ENCODE measurements around the gene GTF2B.

- TF ChIP-seq, protein P1, sequence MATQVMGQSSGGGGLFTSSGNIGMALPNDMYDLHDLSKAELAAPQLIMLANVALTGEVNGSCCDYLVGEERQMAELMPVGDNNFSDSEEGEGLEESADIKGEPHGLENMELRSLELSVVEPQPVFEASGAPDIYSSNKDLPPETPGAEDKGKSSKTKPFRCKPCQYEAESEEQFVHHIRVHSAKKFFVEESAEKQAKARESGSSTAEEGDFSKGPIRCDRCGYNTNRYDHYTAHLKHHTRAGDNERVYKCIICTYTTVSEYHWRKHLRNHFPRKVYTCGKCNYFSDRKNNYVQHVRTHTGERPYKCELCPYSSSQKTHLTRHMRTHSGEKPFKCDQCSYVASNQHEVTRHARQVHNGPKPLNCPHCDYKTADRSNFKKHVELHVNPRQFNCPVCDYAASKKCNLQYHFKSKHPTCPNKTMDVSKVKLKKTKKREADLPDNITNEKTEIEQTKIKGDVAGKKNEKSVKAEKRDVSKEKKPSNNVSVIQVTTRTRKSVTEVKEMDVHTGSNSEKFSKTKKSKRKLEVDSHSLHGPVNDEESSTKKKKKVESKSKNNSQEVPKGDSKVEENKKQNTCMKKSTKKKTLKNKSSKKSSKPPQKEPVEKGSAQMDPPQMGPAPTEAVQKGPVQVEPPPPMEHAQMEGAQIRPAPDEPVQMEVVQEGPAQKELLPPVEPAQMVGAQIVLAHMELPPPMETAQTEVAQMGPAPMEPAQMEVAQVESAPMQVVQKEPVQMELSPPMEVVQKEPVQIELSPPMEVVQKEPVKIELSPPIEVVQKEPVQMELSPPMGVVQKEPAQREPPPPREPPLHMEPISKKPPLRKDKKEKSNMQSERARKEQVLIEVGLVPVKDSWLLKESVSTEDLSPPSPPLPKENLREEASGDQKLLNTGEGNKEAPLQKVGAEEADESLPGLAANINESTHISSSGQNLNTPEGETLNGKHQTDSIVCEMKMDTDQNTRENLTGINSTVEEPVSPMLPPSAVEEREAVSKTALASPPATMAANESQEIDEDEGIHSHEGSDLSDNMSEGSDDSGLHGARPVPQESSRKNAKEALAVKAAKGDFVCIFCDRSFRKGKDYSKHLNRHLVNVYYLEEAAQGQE (IDR thresholded peaks at IDR 0.05; ENCODE audit: insufficient read depth in 1 of 2, low read depth in 2 of 2, low read length in 2 of 2): no peak
- no peak for TF ChIP-seq POLR2AphosphoS5 (IDR thresholded peaks at IDR 0.05; ENCODE audit: low read depth, low read length)
- TF ChIP-seq TAF1 (IDR thresholded peaks at IDR 0.05; ENCODE audit: borderline replicate concordance, insufficient read depth, low read length): no peak
- no peak for TF ChIP-seq SIN3A (IDR thresholded peaks at IDR 0.05; ENCODE audit: borderline replicate concordance, insufficient read depth, low read length)
- no peak for TF ChIP-seq FOXP2 (optimal IDR thresholded peaks at IDR 0.05; ENCODE audit: borderline replicate concordance, extremely low read depth, extremely low read length, insufficient read depth)
These were observed 65.6 kb downstream of the GTF2B start for GRCh38 chr1:88825721-88826120.

Data from PFSK-1 (cell line).